Upper lobe of right lung (tissue), 1 donor: ENCODE data around the gene NDUFA5. TPM values are rescaled to one million over a fixed set of nuclear protein-coding genes. Genes with fewer than 3 reads are reported as not detected.
A peak's percentile ranks its signal among the peaks of the same experiment; 100 is the strongest.

Source experiments
- ATAC-seq: fragments of 200-7000 bp; cut with Tn5 transposase; one replicate; pipeline ENCODE4 v1.9.1; 2020; ENCODE audit warnings: mild to moderate bottlenecking, moderate library complexity
- DNase-seq: peaks from one replicate; pipeline ENCODE4 v3.0.0-alpha.2; 2020
- H3K27ac ChIP-seq: fragments of 200-600 bp; one replicate; pipeline ENCODE4 v1.8.0; 2022
- H3K27me3 ChIP-seq: fragments of 200-600 bp; one replicate; pipeline ENCODE4 v1.8.0; 2022; ENCODE audit warnings: mild to moderate bottlenecking
- H3K36me3 ChIP-seq: fragments of 200-600 bp; one replicate; pipeline ENCODE4 v1.8.0; 2022
- H3K4me1 ChIP-seq: fragments of 200-600 bp; one replicate; pipeline ENCODE4 v1.8.0; 2022
- H3K4me3 ChIP-seq: fragments of 200-600 bp; one replicate; pipeline ENCODE4 v1.8.0; 2022; ENCODE audit warnings: mild to moderate bottlenecking
- H3K9me3 ChIP-seq: fragments of 200-600 bp; one replicate; pipeline ENCODE4 v1.8.0; 2022
- intact Hi-C: fragments of 100-400 bp; cut with DNase I; formaldehyde crosslinking; loops from one replicate; pipeline ENCODE4 v1.11.0; 2022
- total RNA-seq: library from RNA; stranded (reverse); fragmentation: NEBNext Ultra II Directional; extraction: Animal tissue kit (Norgen Biotek cat#: 25700); gene quantifications from one replicate; pipeline ENCODE4 v1.2.1, GENCODE V29; 2021
- TF ChIP-seq, protein P1 (sequence below): fragments of 200-600 bp; IDR thresholded peaks from one replicate; pipeline ENCODE4 v1.8.0; 2022; ENCODE audit warnings: antibody characterized with exemption
- donor health status: DM: no; HTN: yes; CAD: no; lungs with severe emphysema.

NDUFA5 gene
- total RNA-seq, 1 donor from 2014 or later: 67.1 TPM

DNA sequence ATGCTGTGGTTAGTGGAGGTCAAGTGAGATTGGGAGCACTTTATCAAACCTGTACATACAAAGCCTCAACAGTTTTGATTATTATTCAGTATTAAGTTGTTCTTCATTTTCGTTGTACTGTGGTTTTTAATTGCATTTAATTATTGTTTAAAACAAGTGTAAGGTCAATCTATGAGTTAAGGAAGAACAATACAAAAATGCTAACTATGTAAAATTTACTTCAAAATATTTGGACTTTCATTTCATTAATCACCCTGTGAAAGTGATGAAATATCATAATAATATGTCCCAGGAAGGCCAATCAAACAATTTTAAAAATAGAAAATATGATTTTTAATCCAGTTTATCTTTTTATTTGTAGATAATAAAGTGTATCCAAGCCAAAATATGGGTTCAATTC is 13.6 kb upstream of the NDUFA5 start:
- Histone ChIP-seq H3K4me3 (no peak overlapping the region), H3K36me3 (no peaks in the 10 kb centered on the region), H3K9me3 (no peaks in the 10 kb centered on the region), H3K27ac (no peak overlapping the region), H3K4me1 (no peaks in the 10 kb centered on the region), H3K27me3 (no peaks in the 10 kb centered on the region)
- intact Hi-C loops: no loop called here
- DNase-seq (no peak), ATAC-seq (no peak)
- TF ChIP-seq, protein P1, sequence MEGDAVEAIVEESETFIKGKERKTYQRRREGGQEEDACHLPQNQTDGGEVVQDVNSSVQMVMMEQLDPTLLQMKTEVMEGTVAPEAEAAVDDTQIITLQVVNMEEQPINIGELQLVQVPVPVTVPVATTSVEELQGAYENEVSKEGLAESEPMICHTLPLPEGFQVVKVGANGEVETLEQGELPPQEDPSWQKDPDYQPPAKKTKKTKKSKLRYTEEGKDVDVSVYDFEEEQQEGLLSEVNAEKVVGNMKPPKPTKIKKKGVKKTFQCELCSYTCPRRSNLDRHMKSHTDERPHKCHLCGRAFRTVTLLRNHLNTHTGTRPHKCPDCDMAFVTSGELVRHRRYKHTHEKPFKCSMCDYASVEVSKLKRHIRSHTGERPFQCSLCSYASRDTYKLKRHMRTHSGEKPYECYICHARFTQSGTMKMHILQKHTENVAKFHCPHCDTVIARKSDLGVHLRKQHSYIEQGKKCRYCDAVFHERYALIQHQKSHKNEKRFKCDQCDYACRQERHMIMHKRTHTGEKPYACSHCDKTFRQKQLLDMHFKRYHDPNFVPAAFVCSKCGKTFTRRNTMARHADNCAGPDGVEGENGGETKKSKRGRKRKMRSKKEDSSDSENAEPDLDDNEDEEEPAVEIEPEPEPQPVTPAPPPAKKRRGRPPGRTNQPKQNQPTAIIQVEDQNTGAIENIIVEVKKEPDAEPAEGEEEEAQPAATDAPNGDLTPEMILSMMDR: no peak

GRCh38 chr7:123570390-123571182 is 13.0 kb upstream of the NDUFA5 start:
- DNase-seq (no peak), ATAC-seq (no peak)
- no peak overlapping the region for H3K4me3 ChIP-seq
- H3K27me3 ChIP-seq: no peaks in the 10 kb centered on the region
- H3K27ac ChIP-seq: no peak overlapping the region
- TF ChIP-seq, protein P1: no peak
- intact Hi-C loops: no loop called here
- H3K36me3 ChIP-seq: no peaks in the 10 kb centered on the region
- H3K9me3 ChIP-seq: no peaks in the 10 kb centered on the region
- H3K4me1 ChIP-seq: no peaks in the 10 kb centered on the region

GRCh38 chr7:123569352-123570010 is 11.9 kb upstream of the NDUFA5 start:
- Histone ChIP-seq H3K36me3 (no peaks in the 10 kb centered on the region), H3K4me1 (no peaks in the 10 kb centered on the region), H3K4me3 (no peak overlapping the region), H3K27me3 (no peaks in the 10 kb centered on the region), H3K9me3 (no peaks in the 10 kb centered on the region), H3K27ac (no peak overlapping the region)
- intact Hi-C loops: no loop called here
- no peak for ATAC-seq
- TF ChIP-seq, protein P1: no peak
- DNase-seq: no peak

DNA sequence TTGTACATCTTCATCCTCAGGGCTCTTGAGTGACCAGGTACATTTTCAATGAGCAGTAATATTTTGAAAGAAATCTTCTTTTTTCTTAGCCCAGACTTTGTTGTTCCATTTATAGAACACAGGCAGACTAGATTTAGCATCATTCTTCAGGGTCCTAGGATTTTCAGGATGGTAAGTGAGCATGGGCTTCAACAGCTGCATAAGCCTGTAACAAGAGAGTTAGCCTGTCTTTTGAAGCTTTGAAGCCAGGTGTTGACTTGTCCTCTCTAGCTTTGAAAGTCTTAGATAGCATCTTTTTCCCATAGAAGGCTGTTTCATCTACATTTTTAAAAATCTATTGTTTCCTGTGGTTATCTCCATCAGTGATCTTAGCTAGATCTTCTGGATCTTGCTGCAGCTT is 4.5 kb upstream of the NDUFA5 start:
- TF ChIP-seq, protein P1: no peak
- H3K4me3 ChIP-seq: no peak overlapping the region
- ATAC-seq: no peak
- H3K27me3 ChIP-seq: no peaks in the 10 kb centered on the region
- no peaks in the 10 kb centered on the region for H3K36me3 ChIP-seq
- DNase-seq: no peak
- no peak overlapping the region for H3K27ac ChIP-seq
- intact Hi-C loops: no loop called here
- H3K9me3 ChIP-seq: no peaks in the 10 kb centered on the region
- H3K4me1 ChIP-seq: no peaks in the 10 kb centered on the region

- Histone ChIP-seq H3K4me3 (peak overlapping the region; percentile 86), H3K4me1 (peaks cover 20% of the 10 kb centered on the region), H3K27ac (peak overlapping the region; percentile 92), H3K9me3 (no peaks in the 10 kb centered on the region), H3K27me3 (no peaks in the 10 kb centered on the region), H3K36me3 (peaks cover 8% of the 10 kb centered on the region)
- ATAC-seq (no peak), DNase-seq (no peak)
- intact Hi-C loops: no loop called here
- TF ChIP-seq, protein P1: no peak
Measured at GRCh38 chr7:123558289-123558874, 764 bp upstream of the NDUFA5 start.
